GM21528 (cell line): ENCODE measurements around the gene FAM217A.

ENCODE experiments used
- ATAC-seq: cut with Tn5 transposase; IDR thresholded peaks from one replicate; pipeline ENCODE4 v1.9.1; 2021; ENCODE audit warnings: mild to moderate bottlenecking, moderate library complexity; ENCODE audit not compliant: unreplicated experiment, low FRiP score

Gene FAM217A

GRCh38 chr6:4088704-4089103, 9.8 kb upstream of the FAM217A start:
- no peak for ATAC-seq

- ATAC-seq = no peak
Observed at GRCh38 chr6:4085332-4085700, 6.4 kb upstream of the FAM217A start.

- no peak for ATAC-seq
Observed at GRCh38 chr6:4084444-4085331, 5.8 kb upstream of the FAM217A start.

- ATAC-seq = no peak
Observed at GRCh38 chr6:4074478-4075235, 4.3 kb downstream of the FAM217A start.

GRCh38 chr6:4071330-4071729, 7.6 kb downstream of the FAM217A start:
- ATAC-seq = no peak

GRCh38 chr6:4069199-4069598, 9.7 kb downstream of the FAM217A start:
- no peak for ATAC-seq

GRCh38 chr6:4067673-4068072, 11.3 kb downstream of the FAM217A start:
- no peak for ATAC-seq

GRCh38 chr6:4066029-4066755, 12.7 kb downstream of the FAM217A start:
- no peak for ATAC-seq

GRCh38 chr6:4059115-4059777, 19.7 kb downstream of the FAM217A start:
- ATAC-seq = no peak

- no peak for ATAC-seq
Observed at GRCh38 chr6:4057036-4057435, 21.9 kb downstream of the FAM217A start.

- ATAC-seq = no peak
Observed at GRCh38 chr6:4055420-4056041, 23.4 kb downstream of the FAM217A start.

GRCh38 chr6:4049246-4049645, 29.7 kb downstream of the FAM217A start:
- ATAC-seq = no peak

GRCh38 chr6:4041480-4041879, 37.5 kb downstream of the FAM217A start:
- no peak for ATAC-seq

GRCh38 chr6:4039348-4039747, 39.6 kb downstream of the FAM217A start:
- ATAC-seq = no peak

GRCh38 chr6:4036581-4036980, 42.4 kb downstream of the FAM217A start:
- ATAC-seq = no peak

- no peak for ATAC-seq
Observed at GRCh38 chr6:4032475-4032874, 46.5 kb downstream of the FAM217A start.

GRCh38 chr6:4031442-4031841, 47.5 kb downstream of the FAM217A start:
- no peak for ATAC-seq

GRCh38 chr6:4030669-4031068, 48.3 kb downstream of the FAM217A start:
- ATAC-seq = no peak

- no peak for ATAC-seq
Observed at GRCh38 chr6:4029687-4030086, 49.2 kb downstream of the FAM217A start.

- ATAC-seq = no peak
Observed at GRCh38 chr6:4028051-4028450, 50.9 kb downstream of the FAM217A start.
